ENCODE measurements around the gene COX6B1.

Gene COX6B1

GRCh38 chr19:35670686-35671085 lies 22.6 kb downstream of the COX6B1 start:
- DNase-seq = no peak
- no peak for ATAC-seq (ENCODE audit: insufficient read depth, low read depth)

GRCh38 chr19:35671818-35672217 lies 23.7 kb downstream of the COX6B1 start:
- no peaks in the 10 kb centered on the region for H3K79me2 ChIP-seq (ENCODE audit: insufficient read depth, low read length)
- no peak overlapping the region for H3K4me3 ChIP-seq (ENCODE audit: low read depth in 1 of 2, low read length in 2 of 2)
- H3K9ac ChIP-seq (ENCODE audit: low read depth, low read length) = no peak overlapping the region
- H3K36me3 ChIP-seq (ENCODE audit: insufficient read depth, low read length) = no peaks in the 10 kb centered on the region
- H3K4me1 ChIP-seq (ENCODE audit: insufficient read depth, low read length) = no peaks in the 10 kb centered on the region
- H3K27me3 ChIP-seq (ENCODE audit: insufficient read depth, low read length, poor library complexity) = no peaks in the 10 kb centered on the region
- ATAC-seq (ENCODE audit: insufficient read depth, low read depth) (no peak), DNase-seq (no peak)
- H3K27ac ChIP-seq (ENCODE audit: low read length) = no peak overlapping the region
- H3K4me2 ChIP-seq (ENCODE audit: insufficient read depth, low read length) = no peak overlapping the region
- no peak for TF ChIP-seq EZH2 (IDR thresholded peaks at IDR 0.05; ENCODE audit: borderline replicate concordance, low read depth, low read length, severe bottlenecking)
- TF ChIP-seq CTCF (IDR thresholded peaks at IDR 0.05; ENCODE audit: borderline replicate concordance, extremely low read depth, low read length, poor library complexity, severe bottlenecking) = no peak
- 0 out of 2 replicates have a peak, but pooled peaks cover 4% of the 10 kb centered on the region for H4K20me1 ChIP-seq (ENCODE audit: insufficient read depth, low read length)
- no peak overlapping the region for H2AFZ ChIP-seq (ENCODE audit: low read depth, low read length)
- H3K9me3 ChIP-seq (ENCODE audit: insufficient read depth, low read length, severe bottlenecking) = no peaks in the 10 kb centered on the region

More at GRCh38 chr19:35670686-35671085, 22.6 kb downstream of the COX6B1 start:
- no peaks in the 10 kb centered on the region for H3K4me1 ChIP-seq (ENCODE audit: insufficient read depth, low read length)
- H4K20me1 ChIP-seq (ENCODE audit: insufficient read depth, low read length) = 0 out of 2 replicates have a peak, but pooled peaks cover 4% of the 10 kb centered on the region
- no peak overlapping the region for H3K4me2 ChIP-seq (ENCODE audit: insufficient read depth, low read length)
- H3K79me2 ChIP-seq (ENCODE audit: insufficient read depth, low read length) = no peaks in the 10 kb centered on the region
- no peak overlapping the region for H2AFZ ChIP-seq (ENCODE audit: low read depth, low read length)
- no peak overlapping the region for H3K27ac ChIP-seq (ENCODE audit: low read length)
- no peaks in the 10 kb centered on the region for H3K9me3 ChIP-seq (ENCODE audit: insufficient read depth, low read length, severe bottlenecking)
- H3K4me3 ChIP-seq (ENCODE audit: low read depth in 1 of 2, low read length in 2 of 2) = no peak overlapping the region
- no peak for TF ChIP-seq EZH2 (IDR thresholded peaks at IDR 0.05; ENCODE audit: borderline replicate concordance, low read depth, low read length, severe bottlenecking)
- no peak for TF ChIP-seq CTCF (IDR thresholded peaks at IDR 0.05; ENCODE audit: borderline replicate concordance, extremely low read depth, low read length, poor library complexity, severe bottlenecking)
- no peaks in the 10 kb centered on the region for H3K36me3 ChIP-seq (ENCODE audit: insufficient read depth, low read length)
- H3K27me3 ChIP-seq (ENCODE audit: insufficient read depth, low read length, poor library complexity) = no peaks in the 10 kb centered on the region
- no peak overlapping the region for H3K9ac ChIP-seq (ENCODE audit: low read depth, low read length)

- 0 out of 2 replicates have a peak, but pooled peaks cover 4% of the 10 kb centered on the region for H4K20me1 ChIP-seq (ENCODE audit: insufficient read depth, low read length)
- H3K4me1 ChIP-seq (ENCODE audit: insufficient read depth, low read length) = no peaks in the 10 kb centered on the region
- ATAC-seq (ENCODE audit: insufficient read depth, low read depth) (no peak), DNase-seq (no peak)
- no peak for TF ChIP-seq CTCF (IDR thresholded peaks at IDR 0.05; ENCODE audit: borderline replicate concordance, extremely low read depth, low read length, poor library complexity, severe bottlenecking)
- TF ChIP-seq EZH2 (IDR thresholded peaks at IDR 0.05; ENCODE audit: borderline replicate concordance, low read depth, low read length, severe bottlenecking) = no peak
- H3K4me3 ChIP-seq (ENCODE audit: low read depth in 1 of 2, low read length in 2 of 2) = no peak overlapping the region
- H3K36me3 ChIP-seq (ENCODE audit: insufficient read depth, low read length) = no peaks in the 10 kb centered on the region
- no peak overlapping the region for H3K9ac ChIP-seq (ENCODE audit: low read depth, low read length)
- no peaks in the 10 kb centered on the region for H3K79me2 ChIP-seq (ENCODE audit: insufficient read depth, low read length)
- H3K9me3 ChIP-seq (ENCODE audit: insufficient read depth, low read length, severe bottlenecking) = no peaks in the 10 kb centered on the region
- H3K27ac ChIP-seq (ENCODE audit: low read length) = no peak overlapping the region
- H2AFZ ChIP-seq (ENCODE audit: low read depth, low read length) = no peak overlapping the region
- H3K27me3 ChIP-seq (ENCODE audit: insufficient read depth, low read length, poor library complexity) = no peaks in the 10 kb centered on the region
- H3K4me2 ChIP-seq (ENCODE audit: insufficient read depth, low read length) = no peak overlapping the region
These were observed 25.1 kb downstream of the COX6B1 start for GRCh38 chr19:35673121-35673804.

Measured in DND-41 (cell line).